Activated T-cell treated with anti-CD3 and anti-CD28 coated beads, Interleukin-2, amount 50 U/mL, for 48 hours (primary cell): ENCODE data around the gene AMMECR1L.
A peak's percentile ranks its signal among the peaks of the same experiment; 100 is the strongest.
"Not testable (repeated sequence)": the region's sequence is repeated elsewhere in the genome, so short reads cannot be mapped to it uniquely, and the experiment has no call there.

Experiments
- DNase-seq, 2 experiments: peaks; one replicate each; pipeline ENCODE4 v3.0.0-alpha.2; 2020

The AMMECR1L gene

DNA sequence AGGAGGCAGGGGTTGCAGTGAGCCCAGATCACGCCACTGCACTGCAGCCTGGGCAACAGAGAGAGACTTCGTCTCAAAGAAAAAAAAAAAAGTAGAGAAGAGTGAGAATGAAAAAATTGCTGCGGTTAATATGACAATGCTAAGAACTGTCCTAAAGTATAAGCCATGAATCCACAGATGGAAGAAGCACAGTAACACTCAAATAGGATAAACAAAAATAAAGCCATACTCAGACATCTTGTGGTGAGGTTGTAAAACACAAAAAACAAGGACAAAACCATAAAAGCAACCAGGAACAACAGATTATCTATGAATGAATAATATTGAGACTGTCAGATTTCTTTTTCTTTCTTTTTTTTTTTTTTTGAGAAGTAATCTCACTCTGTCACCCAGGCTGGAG lies 50.8 kb downstream of the AMMECR1L start:
- no peak for DNase-seq

DNA sequence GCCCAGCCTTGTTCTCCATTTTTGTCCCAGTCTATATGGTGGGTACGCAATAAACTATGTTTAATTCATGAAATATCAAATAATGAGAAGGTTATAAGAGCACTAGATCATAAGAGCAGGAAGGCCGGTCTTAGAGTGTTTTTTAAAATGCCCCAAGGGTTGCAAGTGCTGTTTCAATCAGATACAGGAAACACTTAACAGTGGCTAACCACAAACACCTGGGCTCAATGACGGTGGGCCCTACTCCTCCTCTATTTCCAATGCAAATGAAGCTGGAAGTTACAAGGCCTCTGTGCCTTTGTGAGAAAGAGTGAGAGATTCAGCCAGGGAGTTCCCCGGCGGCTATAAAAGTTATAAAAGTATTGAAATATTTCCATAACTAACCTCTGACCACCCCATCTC lies 55.9 kb downstream of the AMMECR1L start:
- DNase-seq: peak; percentile 65 to 67

DNA sequence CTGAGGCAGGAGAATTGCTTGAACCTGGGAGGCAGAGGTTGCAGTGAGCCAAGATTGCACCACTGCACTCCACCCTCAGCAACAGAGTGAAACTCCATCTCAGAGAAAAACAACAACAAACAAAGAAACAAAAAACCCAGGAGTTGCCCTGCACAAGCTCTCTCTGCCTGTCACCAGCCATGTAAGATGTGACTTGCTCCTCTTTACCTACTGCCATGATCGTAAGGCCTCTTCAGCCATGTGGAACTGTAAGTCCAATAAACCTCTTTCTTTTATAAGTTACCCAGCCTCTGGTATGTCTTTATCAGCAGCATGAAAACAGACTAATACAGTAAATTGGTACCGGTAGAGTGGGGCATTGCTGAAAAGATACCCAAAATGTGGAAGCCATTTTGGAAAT lies 59.0 kb downstream of the AMMECR1L start:
- not testable (repeated sequence) for DNase-seq

DNA sequence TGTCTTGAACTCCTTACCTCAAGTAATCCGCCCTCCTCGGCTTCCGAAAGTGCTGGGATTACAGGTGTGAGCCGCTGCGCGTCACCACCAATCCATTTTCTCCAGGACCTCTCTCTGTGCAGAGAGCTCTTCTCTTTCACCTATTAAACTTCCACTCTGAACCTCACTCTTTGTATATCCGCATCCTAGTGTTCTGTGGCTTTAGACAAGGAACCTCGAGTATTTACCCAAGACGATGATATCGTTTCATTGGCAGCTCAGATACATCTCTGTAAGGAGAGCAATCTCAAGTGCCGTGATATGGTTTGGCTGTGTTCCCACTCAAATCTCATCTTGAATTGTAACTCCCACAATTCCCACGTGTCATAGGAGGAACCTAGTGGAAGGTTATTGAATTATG lies 59.7 kb downstream of the AMMECR1L start:
- DNase-seq: no peak

DNA sequence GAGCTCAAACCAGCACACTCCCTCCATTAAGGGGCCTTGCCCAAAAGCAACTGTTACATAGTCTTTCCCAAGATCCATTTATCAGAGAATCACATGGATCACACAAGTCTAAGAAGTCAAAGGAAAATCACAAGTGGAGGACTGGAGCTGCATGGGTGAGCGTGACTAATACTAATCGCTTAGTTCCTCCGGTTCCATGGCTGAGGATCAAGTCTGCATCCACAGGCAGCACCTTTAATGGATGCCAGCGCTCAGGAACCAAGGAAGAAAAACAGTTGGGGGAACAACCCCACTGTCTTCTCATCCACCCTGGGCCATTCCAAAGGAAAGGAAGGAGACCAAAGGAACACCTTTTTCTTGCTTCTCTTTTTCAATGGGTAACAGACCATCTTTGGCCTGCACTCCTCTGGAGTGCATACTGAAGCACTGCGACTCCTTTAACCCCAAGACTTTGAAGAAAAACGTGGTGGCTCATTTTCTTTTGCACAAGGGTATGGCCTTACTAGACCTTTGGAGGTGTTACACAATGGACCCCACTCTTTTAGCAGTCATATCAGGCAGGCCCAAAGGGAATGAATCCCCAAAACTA lies 65.6 kb downstream of the AMMECR1L start:
- DNase-seq: no peak

DNA sequence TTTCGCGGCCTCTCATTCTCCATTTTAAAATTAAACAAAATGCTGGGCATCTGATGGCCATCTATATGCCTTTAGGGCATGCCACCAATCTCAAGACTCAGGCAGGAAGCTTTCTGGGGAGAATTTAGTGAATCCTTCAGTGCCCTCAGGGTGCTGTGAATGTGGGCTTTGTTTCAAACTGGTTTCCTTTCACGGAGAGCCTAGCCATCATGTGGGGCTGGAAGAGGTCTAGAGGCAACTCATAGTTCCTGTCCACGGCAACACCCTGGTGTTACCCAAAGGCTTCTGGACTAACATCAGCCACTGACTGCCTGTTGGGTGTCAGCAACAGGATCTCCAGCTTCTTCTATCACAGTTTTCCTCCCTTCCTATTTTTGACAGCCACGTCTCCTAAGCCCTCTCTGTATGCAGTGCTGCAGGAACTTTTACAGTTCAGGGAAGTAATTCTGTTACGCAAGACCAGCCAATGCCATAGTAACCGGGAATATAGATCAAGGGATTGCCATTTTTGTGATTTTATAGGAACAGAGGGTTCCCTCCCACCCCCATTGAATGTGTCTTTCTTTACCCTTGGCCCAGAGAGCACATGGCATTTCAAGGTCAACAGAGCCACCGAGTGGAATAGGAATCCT lies 66.8 kb downstream of the AMMECR1L start:
- no peak for DNase-seq

DNA sequence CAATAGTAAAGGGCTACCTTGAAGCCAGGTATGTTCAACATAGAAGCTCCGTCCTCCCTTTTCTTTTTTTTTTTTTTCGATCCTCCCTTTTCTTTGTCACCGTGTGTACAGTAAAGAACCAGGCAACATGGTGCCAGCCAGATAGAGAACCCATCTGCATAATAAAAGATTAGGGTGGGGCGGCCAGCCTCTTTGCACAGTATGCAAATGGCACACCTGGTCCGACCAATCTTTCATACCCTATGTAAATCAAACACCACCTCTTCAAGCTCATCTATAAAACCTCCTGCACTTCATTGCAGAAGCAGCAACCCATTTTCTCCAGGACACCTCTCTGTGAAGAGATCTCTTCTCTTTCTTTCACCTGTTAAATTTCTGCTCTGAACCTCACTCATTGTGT lies 67.5 kb downstream of the AMMECR1L start:
- DNase-seq: no peak

DNA sequence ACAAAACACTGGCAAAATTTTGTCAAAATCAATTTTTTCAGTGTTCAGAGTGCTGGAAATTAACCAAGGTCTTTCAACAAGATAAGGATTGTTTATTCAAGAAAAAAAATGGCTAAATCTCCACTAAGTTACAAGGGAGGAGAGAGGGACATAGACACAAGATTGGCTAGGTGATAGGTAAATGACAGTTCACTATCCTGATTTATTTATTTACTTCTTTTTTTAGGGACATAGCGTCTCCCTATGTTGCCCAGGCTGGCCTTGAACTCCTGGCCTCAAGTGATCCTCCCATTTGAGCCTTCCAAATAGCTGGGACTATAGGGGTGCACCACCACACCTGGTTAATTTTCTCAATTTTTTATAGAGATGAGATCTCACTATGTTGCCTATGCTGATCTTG lies 71.1 kb downstream of the AMMECR1L start:
- DNase-seq: no peak

DNA sequence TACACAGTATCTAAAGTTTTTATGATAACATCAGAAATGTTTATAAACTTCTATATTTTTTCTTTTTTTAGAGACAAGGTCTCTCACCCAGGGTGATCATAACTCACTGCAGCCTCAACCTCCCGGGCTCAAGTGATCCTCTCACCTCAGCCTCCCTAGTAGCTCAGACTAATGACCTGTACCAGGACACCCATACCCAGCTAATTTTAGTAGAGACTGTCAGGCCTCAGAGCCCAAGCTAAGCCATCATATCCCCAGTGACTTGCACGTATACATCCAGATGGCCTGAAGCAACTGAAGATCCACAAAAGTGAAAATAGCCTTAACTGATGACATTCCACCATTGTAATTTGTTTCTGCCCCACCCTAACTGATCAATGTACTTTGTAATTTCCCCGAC lies 73.3 kb downstream of the AMMECR1L start:
- DNase-seq: not testable (repeated sequence)
